Stimulated activated naive CD8-positive, alpha-beta T cell treated with anti-CD3 and anti-CD28 coated beads, Interleukin-15, amount 100 ng/mL, for 72 hours (primary cell): ENCODE results near the gene SALL4.
"Not testable (repeated sequence)": the region's sequence is repeated elsewhere in the genome, so short reads cannot be mapped to it uniquely, and the experiment has no call there.

ENCODE experiments used
- ATAC-seq: fragments of 150-1000 bp; cut with Tn5 transposase; 2 replicates; pipeline ENCODE4 v1.10.0; 2021; ENCODE audit warnings: mild to moderate bottlenecking, moderate library complexity
- DNase-seq, 2 donors: peaks; one replicate each; pipeline ENCODE4 v3.0.0; 2021 to 2022
- H3K27ac Mint-ChIP-seq, 2 donors: one replicate each; pipeline ENCODE4 v1.8.0; 2022; ENCODE audit warnings: mild to moderate bottlenecking in 2 of 2, mixed read lengths in 2 of 2, moderate library complexity in 2 of 2
- H3K27me3 Mint-ChIP-seq: one replicate; pipeline ENCODE4 v1.8.0; 2022; ENCODE audit warnings: mixed read lengths
- H3K4me1 Mint-ChIP-seq: one replicate; pipeline ENCODE4 v1.8.0; 2022; ENCODE audit warnings: mild to moderate bottlenecking, mixed read lengths
- H3K4me3 Mint-ChIP-seq, 2 donors: one replicate each; pipeline ENCODE4 v1.8.0; 2022; ENCODE audit warnings: mild to moderate bottlenecking in 2 of 2, mixed read lengths in 2 of 2, moderate library complexity in 1 of 2
- H3K9me3 Mint-ChIP-seq, 2 donors: one replicate each; pipeline ENCODE4 v1.8.0; 2022; ENCODE audit warnings: mixed read lengths in 2 of 2

Gene SALL4

GRCh38 chr20:51802170-51802751, at the start of gene SALL4:
SALL4 (minus strand) TSS chr20:51802521; CDS start chr20:51802408, 113 bp downstream.
- ATAC-seq (no peak), DNase-seq (no peak)
- Mint-ChIP-seq H3K9me3 (no peaks in the 10 kb centered on the region), H3K27ac (no peak within 1 kb of the TSS), H3K27me3 (peaks cover 75% of the 10 kb centered on the region), H3K4me3 (peak within 1 kb of the TSS; percentile 82), H3K4me1 (peaks cover 15% of the 10 kb centered on the region)

- Mint-ChIP-seq H3K27me3 (peaks cover 11% of the 10 kb centered on the region), H3K9me3 (no peaks in the 10 kb centered on the region), H3K4me1 (no peaks in the 10 kb centered on the region), H3K4me3 (no peak overlapping the region), H3K27ac (no peak overlapping the region)
- ATAC-seq, result no peak
- no peak for DNase-seq
These were observed 46.0 kb upstream of the SALL4 start for GRCh38 chr20:51848346-51848745.

- no peak overlapping the region for H3K4me3 Mint-ChIP-seq
- peaks cover 8% of the 10 kb centered on the region for H3K27me3 Mint-ChIP-seq
- no peaks in the 10 kb centered on the region for H3K4me1 Mint-ChIP-seq
- DNase-seq (no peak), ATAC-seq (no peak)
- no peak overlapping the region for H3K27ac Mint-ChIP-seq
- H3K9me3 Mint-ChIP-seq, result no peaks in the 10 kb centered on the region
These were observed 38.5 kb upstream of the SALL4 start for GRCh38 chr20:51840865-51841264.

GRCh38 chr20:51837876-51838420, 35.6 kb upstream of the SALL4 start:
- H3K4me1 Mint-ChIP-seq, result no peaks in the 10 kb centered on the region
- no peak overlapping the region for H3K27ac Mint-ChIP-seq
- H3K4me3 Mint-ChIP-seq, result no peak overlapping the region
- ATAC-seq, result no peak
- H3K27me3 Mint-ChIP-seq, result peaks cover under 1% of the 10 kb centered on the region
- H3K9me3 Mint-ChIP-seq, result no peaks in the 10 kb centered on the region
- no peak for DNase-seq

- Mint-ChIP-seq H3K4me1 (no peaks in the 10 kb centered on the region), H3K9me3 (no peaks in the 10 kb centered on the region), H3K27ac (peak overlapping the region in 1 of 2 donors; percentile 71), H3K27me3 (no peaks in the 10 kb centered on the region), H3K4me3 (no peak overlapping the region)
- DNase-seq, result no peak
- ATAC-seq, result no peak
These were observed 35.1 kb upstream of the SALL4 start for GRCh38 chr20:51837436-51837835.

- ATAC-seq, result no peak
These were observed 31.0 kb upstream of the SALL4 start for GRCh38 chr20:51833326-51833725.

GRCh38 chr20:51832276-51832675, 30.0 kb upstream of the SALL4 start:
- Mint-ChIP-seq H3K27ac (no peak overlapping the region), H3K9me3 (no peaks in the 10 kb centered on the region), H3K27me3 (peaks cover 10% of the 10 kb centered on the region), H3K4me1 (no peaks in the 10 kb centered on the region), H3K4me3 (no peak overlapping the region)
- no peak for ATAC-seq
- no peak for DNase-seq

More at GRCh38 chr20:51833326-51833725, 31.0 kb upstream of the SALL4 start:
- no peak for DNase-seq
- Mint-ChIP-seq H3K27ac (no peak overlapping the region), H3K9me3 (no peaks in the 10 kb centered on the region), H3K4me1 (no peaks in the 10 kb centered on the region), H3K27me3 (peaks cover 4% of the 10 kb centered on the region), H3K4me3 (no peak overlapping the region)

GRCh38 chr20:51831866-51832265, 29.5 kb upstream of the SALL4 start:
- no peak for DNase-seq
- no peak for ATAC-seq
- Mint-ChIP-seq H3K9me3 (no peaks in the 10 kb centered on the region), H3K4me3 (no peak overlapping the region), H3K4me1 (no peaks in the 10 kb centered on the region), H3K27ac (no peak overlapping the region), H3K27me3 (peaks cover 10% of the 10 kb centered on the region)

- DNase-seq, result no peak
- Mint-ChIP-seq H3K4me1 (no peaks in the 10 kb centered on the region), H3K27me3 (peaks cover 10% of the 10 kb centered on the region), H3K4me3 (no peak overlapping the region), H3K9me3 (no peaks in the 10 kb centered on the region), H3K27ac (no peak overlapping the region)
- no peak for ATAC-seq
These were observed 28.2 kb upstream of the SALL4 start for GRCh38 chr20:51830538-51830937.

GRCh38 chr20:51828762-51829161, 26.4 kb upstream of the SALL4 start:
- no peak for DNase-seq
- no peaks in the 10 kb centered on the region for H3K4me1 Mint-ChIP-seq
- H3K9me3 Mint-ChIP-seq, result no peaks in the 10 kb centered on the region
- peaks cover 10% of the 10 kb centered on the region for H3K27me3 Mint-ChIP-seq
- no peak for ATAC-seq
- no peak overlapping the region for H3K27ac Mint-ChIP-seq
- no peak overlapping the region for H3K4me3 Mint-ChIP-seq

GRCh38 chr20:51826372-51826771, 24.1 kb upstream of the SALL4 start:
- Mint-ChIP-seq H3K9me3 (no peaks in the 10 kb centered on the region), H3K27me3 (peaks cover 10% of the 10 kb centered on the region), H3K4me1 (no peaks in the 10 kb centered on the region), H3K4me3 (no peak overlapping the region), H3K27ac (no peak overlapping the region)
- DNase-seq, result no peak
- ATAC-seq, result no peak

GRCh38 chr20:51818479-51819008, 16.2 kb upstream of the SALL4 start:
- DNase-seq (no peak), ATAC-seq (no peak)
- no peak overlapping the region for H3K4me3 Mint-ChIP-seq
- H3K4me1 Mint-ChIP-seq, result no peaks in the 10 kb centered on the region
- no peaks in the 10 kb centered on the region for H3K9me3 Mint-ChIP-seq
- H3K27ac Mint-ChIP-seq, result peak overlapping the region in 1 of 2 donors; percentile 64
- H3K27me3 Mint-ChIP-seq, result peaks cover 12% of the 10 kb centered on the region

GRCh38 chr20:51816856-51817255, 14.5 kb upstream of the SALL4 start:
- not testable (repeated sequence) for H3K4me1 Mint-ChIP-seq, H3K27ac Mint-ChIP-seq, H3K4me3 Mint-ChIP-seq, ATAC-seq, H3K9me3 Mint-ChIP-seq, DNase-seq
- H3K27me3 Mint-ChIP-seq, result peaks cover 14% of the 10 kb centered on the region

GRCh38 chr20:51815383-51816076, 13.2 kb upstream of the SALL4 start:
- ATAC-seq (no peak), DNase-seq (no peak)
- Mint-ChIP-seq H3K27ac (peak overlapping the region in 1 of 2 donors; percentile 1), H3K27me3 (peaks cover 18% of the 10 kb centered on the region), H3K4me1 (no peaks in the 10 kb centered on the region), H3K4me3 (no peak overlapping the region), H3K9me3 (no peaks in the 10 kb centered on the region)

- H3K27ac Mint-ChIP-seq, result no peak overlapping the region
- peaks cover 8% of the 10 kb centered on the region for H3K27me3 Mint-ChIP-seq
- DNase-seq (no peak), ATAC-seq (no peak)
- H3K9me3 Mint-ChIP-seq, result no peaks in the 10 kb centered on the region
- no peak overlapping the region for H3K4me3 Mint-ChIP-seq
- no peaks in the 10 kb centered on the region for H3K4me1 Mint-ChIP-seq
These were observed 10.5 kb upstream of the SALL4 start for GRCh38 chr20:51812861-51813260.

- no peak overlapping the region for H3K27ac Mint-ChIP-seq
- no peaks in the 10 kb centered on the region for H3K4me1 Mint-ChIP-seq
- no peak overlapping the region for H3K4me3 Mint-ChIP-seq
- ATAC-seq, result no peak
- peaks cover 8% of the 10 kb centered on the region for H3K27me3 Mint-ChIP-seq
- H3K9me3 Mint-ChIP-seq, result no peaks in the 10 kb centered on the region
- no peak for DNase-seq
These were observed 9.3 kb upstream of the SALL4 start for GRCh38 chr20:51811514-51812128.
